Epithelial cell of prostate (primary cell): ENCODE measurements around the gene ANKRD35.
"Not testable (repeated sequence)": the region's sequence is repeated elsewhere in the genome, so short reads cannot be mapped to it uniquely, and the experiment has no call there.

Source experiments
- DNase-seq: peaks from one replicate; pipeline ENCODE4 v3.0.0-alpha.2; 2011; ENCODE audit warnings: low read depth, low spot score
- H3K27ac ChIP-seq: fragments of 450-650 bp; 2 replicates; pipeline ENCODE4 v1.5.1; 2017; ENCODE audit warnings: mild to moderate bottlenecking

The ANKRD35 gene

GRCh38 chr1:145818095-145818494 lies 67.6 kb downstream of the ANKRD35 start:
- H3K27ac ChIP-seq, DNase-seq: not testable (repeated sequence)
